BLaER1 treated with 17β-estradiol and CSF1 and Interleukin-3, amounts not matched to agents 10 nM and 100 nM (cell line): ENCODE measurements around the gene MEGF6.

Experiments used
- H3K27ac ChIP-seq, 11 experiments: shearing (Covaris generic); formaldehyde crosslinking; 2 replicates each; pipeline ENCODE4 v1.8.1; 2022
- H3K27me3 ChIP-seq, 11 experiments: shearing (Covaris generic); formaldehyde crosslinking; 2 replicates each; pipeline ENCODE4 v1.8.1; 2022
- H3K36me3 ChIP-seq, 11 experiments: shearing (Covaris generic); formaldehyde crosslinking; 2 replicates each; pipeline ENCODE4 v1.8.1; 2022
- H3K4me1 ChIP-seq, 10 experiments: shearing (Covaris generic); formaldehyde crosslinking; 2 replicates each; pipeline ENCODE4 v1.8.1; 2022
- H3K4me2 ChIP-seq, 11 experiments: shearing (Covaris generic); formaldehyde crosslinking; 2 replicates each; pipeline ENCODE4 v1.8.1; 2022
- H3K4me3 ChIP-seq, 10 experiments: shearing (Covaris generic); formaldehyde crosslinking; 2 replicates each; pipeline ENCODE4 v1.8.1; 2022
- H3K9ac ChIP-seq, 11 experiments: shearing (Covaris generic); formaldehyde crosslinking; 2 replicates each; pipeline ENCODE4 v1.8.1; 2022
- H3K9me3 ChIP-seq, 11 experiments: shearing (Covaris generic); formaldehyde crosslinking; replicated peaks in 1 of 11; 2 replicates each; pipeline ENCODE4 v1.8.1; 2022
- H4K20me1 ChIP-seq, 11 experiments: shearing (Covaris generic); formaldehyde crosslinking; 2 replicates each; pipeline ENCODE4 v1.8.1; 2022
- Cebpa-rat ChIP-seq, 11 experiments: shearing (Covaris generic); IDR thresholded peaks; 2 replicates each; pipeline ENCODE4 v1.8.1; 2022

MEGF6 gene

GRCh38 chr1:3653286-3653618 is 41.9 kb upstream of the MEGF6 start:
- Histone ChIP-seq H3K9ac (no peak overlapping the region), H3K9me3 (peaks cover 0 to 13% (median 10%) of the 10 kb centered on the region in 11 experiments; a peak in 12 of 22 replicates), H3K4me3 (no peak overlapping the region), H3K4me2 (no peak overlapping the region), H4K20me1 (peaks cover 0 to 6% (median 0%) of the 10 kb centered on the region in 11 experiments; a peak in 2 of 22 replicates), H3K27me3 (peaks cover 51 to 78% (median 60%) of the 10 kb centered on the region in 11 experiments), H3K36me3 (0 out of 22 replicates have a peak, but pooled peaks cover 0 to 2% (median 0%) of the 10 kb centered on the region in 11 experiments), H3K27ac (no peak overlapping the region), H3K4me1 (peaks cover 11 to 25% (median 20%) of the 10 kb centered on the region in 10 experiments)
- TF ChIP-seq Cebpa-rat (IDR thresholded peaks at IDR 0.05) = no peak

GRCh38 chr1:3652548-3653285 is 41.4 kb upstream of the MEGF6 start:
- H3K4me3 ChIP-seq = peak overlapping the region in 1 of 10 experiments; percentile 7; a peak in 2 of 20 replicates

GRCh38 chr1:3651930-3652547 is 40.7 kb upstream of the MEGF6 start, which contains the start of gene TP73:
Gene TP73 (plus strand): TSS chr1:3652516. CDS start chr1:3682366, 29,850 bp downstream.
- no peak for TF ChIP-seq Cebpa-rat (IDR thresholded peaks at IDR 0.05)
- Histone ChIP-seq H3K4me1 (peaks cover 21 to 32% (median 24%) of the 10 kb centered on the region in 10 experiments), H3K4me2 (peak within 1 kb of the TSS in 2 of 11 experiments; percentile 5 to 28; a peak in 2 of 22 replicates), H3K36me3 (peaks cover 4 to 14% (median 7%) of the 10 kb centered on the region in 11 experiments; a peak in 21 of 22 replicates), H3K27me3 (peaks cover 51 to 68% (median 55%) of the 10 kb centered on the region in 11 experiments), H3K9ac (no peak within 1 kb of the TSS), H3K9me3 (peaks cover 0 to 13% (median 10%) of the 10 kb centered on the region in 11 experiments; a peak in 12 of 22 replicates), H3K27ac (no peak within 1 kb of the TSS), H4K20me1 (peaks cover 0 to 6% (median 0%) of the 10 kb centered on the region in 11 experiments; a peak in 2 of 22 replicates), H3K4me3 (peak within 1 kb of the TSS in 1 of 10 experiments; percentile 7; a peak in 2 of 20 replicates)

More at GRCh38 chr1:3652548-3653285, 41.4 kb upstream of the MEGF6 start:
- no peak for TF ChIP-seq Cebpa-rat (IDR thresholded peaks at IDR 0.05)
- Histone ChIP-seq H3K36me3 (peaks cover 0 to 7% (median under 1%) of the 10 kb centered on the region in 11 experiments; a peak in 6 of 22 replicates), H3K27me3 (peaks cover 51 to 75% (median 57%) of the 10 kb centered on the region in 11 experiments), H4K20me1 (peaks cover 0 to 6% (median 0%) of the 10 kb centered on the region in 11 experiments; a peak in 2 of 22 replicates), H3K9ac (no peak overlapping the region), H3K9me3 (peaks cover 0 to 13% (median 10%) of the 10 kb centered on the region in 11 experiments; a peak in 12 of 22 replicates), H3K4me2 (peak overlapping the region in 2 of 11 experiments; percentile 5 to 28; a peak in 2 of 22 replicates), H3K27ac (no peak overlapping the region), H3K4me1 (peaks cover 17 to 30% (median 22%) of the 10 kb centered on the region in 10 experiments)

- no peak overlapping the region for H3K4me3 ChIP-seq
- H3K9ac ChIP-seq = no peak overlapping the region
- H3K27ac ChIP-seq = no peak overlapping the region
- no peak overlapping the region for H3K4me2 ChIP-seq
- peaks cover 51 to 61% (median 55%) of the 10 kb centered on the region in 11 experiments for H3K27me3 ChIP-seq
- TF ChIP-seq Cebpa-rat (IDR thresholded peaks at IDR 0.05) = no peak
- H4K20me1 ChIP-seq = peaks cover 0 to 6% (median 0%) of the 10 kb centered on the region in 11 experiments; a peak in 2 of 22 replicates
- peaks cover 23 to 38% (median 27%) of the 10 kb centered on the region in 10 experiments for H3K4me1 ChIP-seq
- peaks cover 0 to 13% (median 10%) of the 10 kb centered on the region in 11 experiments; a peak in 12 of 22 replicates for H3K9me3 ChIP-seq
- peaks cover 12 to 22% (median 14%) of the 10 kb centered on the region in 11 experiments for H3K36me3 ChIP-seq
Observed at GRCh38 chr1:3651026-3651929, 40.0 kb upstream of the MEGF6 start.

GRCh38 chr1:3650248-3651025 is 39.1 kb upstream of the MEGF6 start:
- peaks cover 0 to 13% (median 10%) of the 10 kb centered on the region in 11 experiments; a peak in 12 of 22 replicates for H3K9me3 ChIP-seq
- peaks cover 51 to 55% (median 54%) of the 10 kb centered on the region in 11 experiments for H3K27me3 ChIP-seq
- no peak overlapping the region for H3K27ac ChIP-seq
- H3K4me2 ChIP-seq = peak overlapping the region; percentile 30 to 99 (median 99); a peak in 17 of 22 replicates
- TF ChIP-seq Cebpa-rat (IDR thresholded peaks at IDR 0.05) = no peak
- no peak overlapping the region; a peak in 1 of 22 replicates for H3K9ac ChIP-seq
- H4K20me1 ChIP-seq = peaks cover 0 to 6% (median 0%) of the 10 kb centered on the region in 11 experiments; a peak in 2 of 22 replicates
- peaks cover 20 to 30% (median 22%) of the 10 kb centered on the region in 11 experiments for H3K36me3 ChIP-seq
- peak overlapping the region in 9 of 10 experiments; percentile 88 to 100 (median 98); a peak in 14 of 20 replicates for H3K4me3 ChIP-seq
- peaks cover 23 to 43% (median 28%) of the 10 kb centered on the region in 10 experiments for H3K4me1 ChIP-seq

- Histone ChIP-seq H3K4me1 (peaks cover 23 to 43% (median 28%) of the 10 kb centered on the region in 10 experiments), H3K4me2 (peak within 1 kb of the TSS; percentile 93 to 99 (median 99)), H4K20me1 (peaks cover 0 to 6% (median 0%) of the 10 kb centered on the region in 11 experiments; a peak in 2 of 22 replicates), H3K27ac (peak within 1 kb of the TSS; percentile 71 to 87 (median 80)), H3K4me3 (peak within 1 kb of the TSS; percentile 88 to 100 (median 97)), H3K9me3 (peaks cover 0 to 13% (median 10%) of the 10 kb centered on the region in 11 experiments; a peak in 12 of 22 replicates), H3K36me3 (peaks cover 29 to 39% (median 30%) of the 10 kb centered on the region in 11 experiments), H3K9ac (peak within 1 kb of the TSS; percentile 82 to 95 (median 88)), H3K27me3 (peaks cover 45 to 46% (median 46%) of the 10 kb centered on the region in 11 experiments)
- TF ChIP-seq Cebpa-rat (IDR thresholded peaks at IDR 0.05) = no peak
Observed at GRCh38 chr1:3649342-3650247, 38.3 kb upstream of the MEGF6 start, which contains the start of gene WRAP73. Gene WRAP73 (minus strand): TSS chr1:3650103. CDS start chr1:3649999, 104 bp downstream.
